Hepatocyte (in vitro differentiated cells): ENCODE data around the gene ERGIC1. TPM values are rescaled to one million over a fixed set of nuclear protein-coding genes. Genes with fewer than 3 reads are reported as not detected.

Experiments
- DNase-seq: peaks from one replicate; pipeline ENCODE4 v3.0.0-alpha.2; 2016; ENCODE audit warnings: low spot score
- H2AFZ ChIP-seq: fragments of 200-600 bp; sonication (generic); 2 replicates; pipeline ENCODE4 v1.6.0; 2016; ENCODE audit warnings: antibody characterized with exemption, mild to moderate bottlenecking
- H3K27ac ChIP-seq: fragments of 200-600 bp; sonication (generic); 2 replicates; pipeline ENCODE4 v1.5.1; 2016; ENCODE audit warnings: mild to moderate bottlenecking
- H3K27me3 ChIP-seq: fragments of 200-600 bp; sonication (generic); 2 replicates; pipeline ENCODE4 v1.6.1; 2016
- H3K36me3 ChIP-seq: fragments of 200-600 bp; sonication (generic); replicated peaks from 2 replicates; pipeline ENCODE4 v1.5.1; 2016; ENCODE audit warnings: low read depth; ENCODE audit not compliant: insufficient read depth
- H3K4me1 ChIP-seq: fragments of 200-600 bp; sonication (generic); 2 replicates; pipeline ENCODE4 v1.5.1; 2016; ENCODE audit warnings: mild to moderate bottlenecking, moderate library complexity; ENCODE audit not compliant: insufficient read depth
- H3K4me2 ChIP-seq: fragments of 200-600 bp; sonication (generic); 2 replicates; pipeline ENCODE4 v1.6.0; 2016
- H3K4me3 ChIP-seq: fragments of 200-600 bp; sonication (generic); 2 replicates; pipeline ENCODE4 v1.5.1; 2016; ENCODE audit warnings: mild to moderate bottlenecking
- H3K79me2 ChIP-seq: fragments of 200-600 bp; sonication (generic); 2 replicates; pipeline ENCODE4 v1.6.0; 2017; ENCODE audit warnings: mild to moderate bottlenecking
- H3K9me2 ChIP-seq: fragments of 200-600 bp; sonication (generic); replicated peaks from 2 replicates; pipeline ENCODE4 v1.6.0; 2017; ENCODE audit warnings: mild to moderate bottlenecking; ENCODE audit not compliant: insufficient read depth
- H3K9me3 ChIP-seq: fragments of 200-600 bp; sonication (generic); 2 replicates; pipeline ENCODE4 v1.5.1; 2016; ENCODE audit warnings: low read depth, mild to moderate bottlenecking
- H4K20me1 ChIP-seq: fragments of 200-600 bp; sonication (generic); 2 replicates; pipeline ENCODE4 v1.6.0; 2016; ENCODE audit warnings: mild to moderate bottlenecking; ENCODE audit not compliant: insufficient read depth, poor library complexity, severe bottlenecking
- CTCF ChIP-seq: fragments of 200-600 bp; sonication (generic); IDR thresholded peaks from 2 replicates; pipeline ENCODE4 v1.5.1; 2016; ENCODE audit warnings: antibody characterized with exemption, mild to moderate bottlenecking; ENCODE audit not compliant: poor library complexity
- EZH2 ChIP-seq: fragments of 200-600 bp; sonication (generic); IDR thresholded peaks from 2 replicates; pipeline ENCODE4 v1.6.1; 2016; ENCODE audit warnings: antibody characterized with exemption, mild to moderate bottlenecking, borderline replicate concordance
- EZH2phosphoT487 ChIP-seq: fragments of 200-600 bp; sonication (generic); IDR thresholded peaks from one replicate; pipeline ENCODE4 v1.6.1; 2018; ENCODE audit warnings: antibody characterized with exemption, mild to moderate bottlenecking, low read depth, moderate library complexity; ENCODE audit not compliant: unreplicated experiment, severe bottlenecking
- WGBS: methylation state at CpG from one replicate; pipeline ENCODE4 v1.1.6; 2016; ENCODE audit warnings: low lambda C conversion rate; ENCODE audit errors: missing lambda C conversion rate; 5-methylcytosine and 5-hydroxymethylcytosine counted together
- polyA plus RNA-seq: library from polyadenylated mRNA; unstranded; fragments of >200 nt; fragmentation: Nextera tagmentation; extraction: Ambion mirVana; gene quantifications from 2 replicates; pipeline ENCODE4 v1.2.1, GENCODE V29; 2016
- total RNA-seq: library from RNA; depleted of rRNA; stranded (reverse); fragments of >200 nt; gene quantifications from 2 replicates; pipeline ENCODE4 v1.2.3, GENCODE V29; 2014

The ERGIC1 gene
- total and polyA plus RNA-seq, 2 experiments from 2014 or later = 39.1 to 107 TPM

- Histone ChIP-seq H2AFZ (no peak overlapping the region), H3K4me2 (no peak overlapping the region), H3K4me1 (no peaks in the 10 kb centered on the region), H3K4me3 (no peak overlapping the region), H3K27me3 (no peaks in the 10 kb centered on the region), H3K9me3 (no peaks in the 10 kb centered on the region), H4K20me1 (no peaks in the 10 kb centered on the region), H3K79me2 (no peaks in the 10 kb centered on the region), H3K36me3 (no peaks in the 10 kb centered on the region), H3K9me2 (no peaks in the 10 kb centered on the region), H3K27ac (no peak overlapping the region)
- no peak for DNase-seq
- 97% methylated on average over 5 of the region's 5 CpGs for WGBS
- TF ChIP-seq EZH2phosphoT487 = no peak
- no peak for TF ChIP-seq CTCF
- no peak for TF ChIP-seq EZH2
These were observed 102.3 kb downstream of the ERGIC1 start for GRCh38 chr5:172936401-172936800.

GRCh38 chr5:172939071-172939470 is 105.0 kb downstream of the ERGIC1 start:
- H3K4me1 ChIP-seq = no peaks in the 10 kb centered on the region
- H3K36me3 ChIP-seq = no peaks in the 10 kb centered on the region
- no peaks in the 10 kb centered on the region for H3K79me2 ChIP-seq
- 85% methylated on average over 10 of the region's 10 CpGs for WGBS
- no peak overlapping the region for H3K4me3 ChIP-seq
- no peaks in the 10 kb centered on the region for H3K9me2 ChIP-seq
- no peak for DNase-seq
- H3K4me2 ChIP-seq = no peak overlapping the region
- TF ChIP-seq CTCF (peak; percentile 22), EZH2 (no peak)
- H4K20me1 ChIP-seq = no peaks in the 10 kb centered on the region
- no peaks in the 10 kb centered on the region for H3K9me3 ChIP-seq
- no peak overlapping the region for H3K27ac ChIP-seq
- H3K27me3 ChIP-seq = no peaks in the 10 kb centered on the region
- H2AFZ ChIP-seq = no peak overlapping the region

GRCh38 chr5:172939611-172940267 is 105.7 kb downstream of the ERGIC1 start:
- H2AFZ ChIP-seq = no peak overlapping the region
- H3K9me2 ChIP-seq = no peaks in the 10 kb centered on the region
- H3K4me2 ChIP-seq = no peak overlapping the region
- no peaks in the 10 kb centered on the region for H3K27me3 ChIP-seq
- H3K79me2 ChIP-seq = no peaks in the 10 kb centered on the region
- no peaks in the 10 kb centered on the region for H3K9me3 ChIP-seq
- H3K4me3 ChIP-seq = no peak overlapping the region
- no peaks in the 10 kb centered on the region for H4K20me1 ChIP-seq
- no peaks in the 10 kb centered on the region for H3K36me3 ChIP-seq
- H3K27ac ChIP-seq = no peak overlapping the region
- no peaks in the 10 kb centered on the region for H3K4me1 ChIP-seq
- no peak for TF ChIP-seq EZH2
- 76% methylated on average over 16 of the region's 16 CpGs for WGBS
- no peak for DNase-seq

- Histone ChIP-seq H4K20me1 (no peaks in the 10 kb centered on the region), H3K4me2 (no peak overlapping the region), H3K4me3 (no peak overlapping the region), H2AFZ (no peak overlapping the region), H3K27ac (no peak overlapping the region), H3K4me1 (no peaks in the 10 kb centered on the region), H3K79me2 (no peaks in the 10 kb centered on the region), H3K9me2 (no peaks in the 10 kb centered on the region), H3K9me3 (no peaks in the 10 kb centered on the region), H3K36me3 (no peaks in the 10 kb centered on the region), H3K27me3 (no peaks in the 10 kb centered on the region)
- 89% methylated on average over 15 of the region's 15 CpGs for WGBS
- no peak for TF ChIP-seq EZH2phosphoT487
- no peak for TF ChIP-seq EZH2
- TF ChIP-seq CTCF = no peak
- no peak for DNase-seq
These were observed 106.4 kb downstream of the ERGIC1 start for GRCh38 chr5:172940268-172941066.
